HUES6 (cell line): ENCODE results near the gene AAGAB.

Source experiments
- H3K27ac ChIP-seq: 2 replicates; pipeline ENCODE4 v1.7.0; 2013; ENCODE audit warnings: low read depth, mild to moderate bottlenecking, low read length, inconsistent platforms
- H3K27me3 ChIP-seq: 2 replicates; pipeline ENCODE4 v1.6.1; 2013; ENCODE audit warnings: low read length; ENCODE audit not compliant: control insufficient read depth, insufficient read depth
- H3K36me3 ChIP-seq: 2 replicates; pipeline ENCODE4 v1.6.1; 2013; ENCODE audit warnings: low read length; ENCODE audit not compliant: control insufficient read depth, insufficient read depth
- H3K4me1 ChIP-seq: 2 replicates; pipeline ENCODE4 v1.6.1; 2013; ENCODE audit warnings: low read length; ENCODE audit not compliant: control insufficient read depth, insufficient read depth
- H3K4me3 ChIP-seq: 2 replicates; pipeline ENCODE4 v1.5.1; 2013; ENCODE audit warnings: low read depth, low read length
- H3K9ac ChIP-seq: one replicate; pipeline ENCODE4 v1.6.1; 2013; ENCODE audit warnings: mild to moderate bottlenecking, low read length
- H3K9me3 ChIP-seq: 2 replicates; pipeline ENCODE4 v1.6.1; 2013; ENCODE audit warnings: low read depth, low read length; ENCODE audit not compliant: control insufficient read depth, insufficient read depth

The AAGAB gene

DNA sequence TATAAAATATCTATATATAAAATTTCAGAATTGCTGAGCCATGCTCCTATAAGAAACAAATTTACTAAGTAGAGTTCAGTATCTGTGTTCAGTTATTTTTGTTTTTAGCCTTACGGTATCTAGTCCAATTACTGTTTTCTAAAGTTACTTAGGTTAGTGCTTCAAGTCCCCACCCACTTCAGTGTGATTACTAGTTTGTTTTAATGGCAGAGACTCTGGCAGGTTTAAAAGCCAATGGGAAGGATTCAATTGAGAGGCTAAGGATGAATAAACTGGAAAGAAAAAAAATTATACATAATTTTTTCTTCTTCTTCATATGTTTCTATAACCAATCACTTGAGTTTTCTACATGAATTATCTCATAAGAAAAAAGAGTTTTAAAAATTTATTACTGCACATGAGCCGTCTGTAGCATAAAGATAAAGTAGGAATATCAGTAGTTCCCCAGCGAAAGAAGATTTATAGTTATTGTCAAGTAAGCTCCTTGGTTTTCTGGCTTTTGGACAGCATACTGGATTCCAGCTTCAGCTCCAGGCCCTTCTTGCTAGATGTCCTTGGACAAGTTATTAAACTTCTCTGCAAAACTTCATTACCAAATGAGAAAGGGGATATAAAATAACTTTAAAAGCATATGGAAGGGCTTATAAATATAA is 46.8 kb downstream of the AAGAB start:
- Histone ChIP-seq H3K4me1 (no peaks in the 10 kb centered on the region), H3K27ac (no peak overlapping the region), H3K27me3 (no peaks in the 10 kb centered on the region), H3K9me3 (no peaks in the 10 kb centered on the region), H3K9ac (no peak overlapping the region), H3K4me3 (no peak overlapping the region), H3K36me3 (peaks cover 29% of the 10 kb centered on the region)

DNA sequence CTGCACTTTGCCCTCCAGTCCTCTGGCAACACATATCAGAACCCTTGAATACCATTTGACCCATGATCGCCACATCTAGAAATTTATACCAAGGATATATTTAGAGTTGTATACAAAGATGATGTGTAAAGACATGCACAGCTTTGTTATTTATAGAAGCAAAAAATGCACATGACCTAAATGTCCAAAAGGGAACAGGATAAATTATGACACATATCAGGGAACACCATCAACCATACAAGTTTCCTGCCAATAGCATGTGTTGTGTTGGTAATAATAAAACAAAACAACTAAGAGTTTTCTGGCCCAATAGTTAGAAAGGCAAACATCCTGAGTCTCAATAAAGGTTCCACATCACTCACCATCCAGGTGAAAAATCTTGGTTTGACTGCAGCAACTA is 51.5 kb downstream of the AAGAB start:
- H3K4me3 ChIP-seq: no peak overlapping the region
- H3K4me1 ChIP-seq: peaks cover 11% of the 10 kb centered on the region
- no peaks in the 10 kb centered on the region for H3K9me3 ChIP-seq
- no peaks in the 10 kb centered on the region for H3K27me3 ChIP-seq
- peaks cover 39% of the 10 kb centered on the region for H3K36me3 ChIP-seq
- H3K27ac ChIP-seq: no peak overlapping the region
- no peak overlapping the region for H3K9ac ChIP-seq

DNA sequence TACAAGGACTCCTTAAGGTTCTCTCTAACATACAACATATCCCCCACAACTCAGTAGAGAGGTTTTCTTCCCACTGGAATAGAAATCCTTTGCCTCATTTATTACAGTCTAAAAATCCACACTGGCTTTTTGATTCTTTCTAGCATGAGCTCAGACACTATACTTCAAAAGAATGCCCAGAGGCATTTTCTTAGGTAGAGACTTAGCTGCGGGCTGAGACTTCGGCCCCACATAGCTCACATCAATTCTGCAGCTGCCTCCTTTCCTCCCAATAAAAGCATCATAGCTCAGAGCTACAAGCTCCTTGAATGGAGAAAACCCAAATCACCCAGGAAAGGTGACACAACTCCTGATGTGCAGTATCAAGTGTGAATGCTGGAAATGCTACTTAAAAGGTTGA is 52.4 kb downstream of the AAGAB start:
- no peaks in the 10 kb centered on the region for H3K9me3 ChIP-seq
- H3K9ac ChIP-seq: no peak overlapping the region
- H3K4me1 ChIP-seq: peaks cover 11% of the 10 kb centered on the region
- no peak overlapping the region for H3K27ac ChIP-seq
- H3K27me3 ChIP-seq: no peaks in the 10 kb centered on the region
- H3K36me3 ChIP-seq: peaks cover 36% of the 10 kb centered on the region
- H3K4me3 ChIP-seq: no peak overlapping the region

DNA sequence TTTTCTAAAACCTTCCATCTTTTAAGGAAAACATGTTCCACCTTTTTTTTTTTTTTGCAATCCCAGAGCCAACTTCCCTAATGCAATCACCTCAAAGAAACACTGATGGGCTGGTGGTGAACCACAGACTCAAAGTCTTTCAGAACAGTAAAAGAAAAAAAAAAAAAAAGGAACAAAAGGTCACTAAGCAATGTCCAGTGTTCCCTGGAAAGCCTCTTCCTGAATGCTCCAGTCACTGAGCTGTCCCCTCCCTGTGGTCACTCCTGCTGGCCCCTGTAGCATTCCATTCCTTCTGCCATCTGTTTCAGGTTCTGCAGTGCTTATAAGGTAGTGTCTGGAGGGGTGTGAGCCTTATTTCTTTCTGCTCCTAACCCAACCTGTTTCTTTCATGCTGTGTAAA is 53.3 kb downstream of the AAGAB start:
- Histone ChIP-seq H3K27me3 (no peaks in the 10 kb centered on the region), H3K4me1 (peaks cover 11% of the 10 kb centered on the region), H3K27ac (no peak overlapping the region), H3K36me3 (peaks cover 32% of the 10 kb centered on the region), H3K4me3 (no peak overlapping the region), H3K9ac (no peak overlapping the region), H3K9me3 (no peaks in the 10 kb centered on the region)

DNA sequence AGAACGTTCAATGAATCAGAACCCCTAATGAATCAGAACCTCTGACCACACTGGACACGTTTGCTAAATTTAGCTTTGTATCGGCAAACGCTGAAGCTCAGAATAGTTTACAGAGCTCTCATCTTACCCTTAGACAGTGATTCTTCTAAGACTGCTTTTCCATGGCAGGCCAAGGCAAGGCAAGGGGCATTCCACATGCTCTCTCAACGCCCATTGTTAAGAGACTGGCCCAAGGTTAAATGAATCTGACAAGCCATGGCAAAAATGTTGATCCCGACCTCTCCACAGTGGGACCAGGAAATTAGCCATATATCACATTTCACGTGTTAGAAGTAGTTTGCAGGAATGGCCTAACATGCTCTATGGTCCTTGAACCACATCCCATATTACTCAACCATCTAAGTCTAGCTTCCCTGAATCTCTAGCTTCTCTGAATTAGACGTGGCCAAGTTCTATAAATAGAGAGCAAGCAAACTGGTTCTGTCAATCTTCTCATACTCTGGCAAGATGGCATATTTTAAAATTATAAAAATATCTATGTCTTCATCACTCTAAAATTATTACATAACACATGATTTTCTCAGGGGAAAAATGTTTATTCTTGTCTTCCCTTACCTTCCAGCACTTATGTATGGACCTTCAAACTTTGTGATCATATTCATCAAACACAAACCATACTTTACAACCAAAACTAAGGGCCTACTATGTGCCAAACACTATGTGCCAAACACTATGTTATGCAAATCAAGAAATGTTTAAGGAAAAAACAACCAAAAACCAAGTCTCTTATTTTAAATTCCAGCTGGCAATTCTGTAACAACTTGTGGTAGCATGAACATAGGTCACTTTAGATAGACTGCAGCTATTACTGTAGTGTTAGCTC is 54.3 kb downstream of the AAGAB start:
- Histone ChIP-seq H3K36me3 (peaks cover 24% of the 10 kb centered on the region), H3K9me3 (no peaks in the 10 kb centered on the region), H3K27me3 (no peaks in the 10 kb centered on the region), H3K9ac (no peak overlapping the region), H3K4me1 (peaks cover 11% of the 10 kb centered on the region), H3K27ac (no peak overlapping the region), H3K4me3 (no peak overlapping the region)

DNA sequence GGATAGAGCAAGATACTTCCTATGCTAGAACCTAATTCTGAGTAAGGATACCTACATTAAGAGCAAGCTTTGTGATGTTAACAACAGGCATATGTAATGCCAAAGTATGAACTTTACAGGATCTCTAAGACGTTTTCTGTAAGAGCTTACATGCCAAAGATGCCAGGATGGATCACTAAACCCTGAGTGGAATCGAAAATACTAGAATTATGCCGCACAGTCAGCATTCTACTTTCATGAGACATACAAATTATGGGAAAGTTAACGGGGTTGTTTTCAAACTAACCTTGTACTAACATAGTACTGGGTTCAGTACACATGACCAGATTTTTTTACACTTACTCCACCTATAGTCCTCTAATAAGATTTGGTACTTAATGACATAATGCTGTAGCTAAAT is 55.1 kb downstream of the AAGAB start:
- Histone ChIP-seq H3K36me3 (peaks cover 27% of the 10 kb centered on the region), H3K4me1 (peaks cover 11% of the 10 kb centered on the region), H3K27me3 (no peaks in the 10 kb centered on the region), H3K27ac (no peak overlapping the region), H3K4me3 (no peak overlapping the region), H3K9me3 (no peaks in the 10 kb centered on the region), H3K9ac (no peak overlapping the region)

DNA sequence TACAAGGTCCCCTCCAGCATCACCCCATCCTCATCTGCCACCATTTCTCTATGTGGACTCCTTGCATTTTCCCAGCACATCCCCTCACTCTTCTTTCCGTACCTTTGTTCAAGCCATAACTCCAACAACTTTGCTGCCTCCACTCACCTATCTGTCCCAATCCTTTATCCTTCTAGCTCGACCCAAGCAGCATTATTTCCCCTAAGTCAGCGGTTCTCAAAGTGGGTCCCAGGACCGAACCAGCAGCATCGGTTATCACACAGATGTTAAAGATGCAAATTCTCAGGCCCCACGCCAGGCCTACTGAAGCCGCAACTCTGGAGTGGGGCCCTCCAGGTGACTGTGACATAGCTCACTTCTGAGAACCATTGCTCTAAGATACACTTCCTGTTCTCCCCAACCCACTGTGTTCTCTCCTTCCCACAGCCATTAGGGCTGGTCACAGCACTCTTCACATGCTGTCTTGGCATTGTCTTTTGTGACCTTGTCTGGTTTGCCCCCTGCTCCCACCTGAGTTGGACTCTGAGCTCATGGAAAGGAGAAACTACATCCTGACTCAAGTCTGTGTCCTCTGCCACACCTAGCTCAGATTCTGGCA is 56.2 kb downstream of the AAGAB start:
- Histone ChIP-seq H3K4me1 (peaks cover 11% of the 10 kb centered on the region), H3K4me3 (no peak overlapping the region), H3K9ac (no peak overlapping the region), H3K27me3 (no peaks in the 10 kb centered on the region), H3K27ac (no peak overlapping the region), H3K36me3 (peaks cover 32% of the 10 kb centered on the region), H3K9me3 (no peaks in the 10 kb centered on the region)

DNA sequence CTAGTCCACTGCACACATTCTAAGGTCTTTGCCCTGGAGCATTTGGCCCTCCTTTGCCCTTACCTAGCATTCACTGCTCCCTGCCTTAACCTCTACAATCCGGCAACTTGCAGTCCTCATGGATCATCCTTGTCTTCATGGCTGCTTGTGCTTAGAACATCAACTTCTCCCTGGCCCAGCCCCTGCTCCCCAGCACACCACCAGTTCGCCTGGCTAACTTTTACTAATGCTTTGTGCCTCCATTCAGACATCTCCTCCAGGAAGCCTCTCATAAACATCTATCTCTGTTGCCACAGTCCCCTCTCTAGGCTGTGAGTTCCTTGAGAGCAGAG is 57.1 kb downstream of the AAGAB start:
- Histone ChIP-seq H3K27ac (no peak overlapping the region), H3K9ac (no peak overlapping the region)

DNA sequence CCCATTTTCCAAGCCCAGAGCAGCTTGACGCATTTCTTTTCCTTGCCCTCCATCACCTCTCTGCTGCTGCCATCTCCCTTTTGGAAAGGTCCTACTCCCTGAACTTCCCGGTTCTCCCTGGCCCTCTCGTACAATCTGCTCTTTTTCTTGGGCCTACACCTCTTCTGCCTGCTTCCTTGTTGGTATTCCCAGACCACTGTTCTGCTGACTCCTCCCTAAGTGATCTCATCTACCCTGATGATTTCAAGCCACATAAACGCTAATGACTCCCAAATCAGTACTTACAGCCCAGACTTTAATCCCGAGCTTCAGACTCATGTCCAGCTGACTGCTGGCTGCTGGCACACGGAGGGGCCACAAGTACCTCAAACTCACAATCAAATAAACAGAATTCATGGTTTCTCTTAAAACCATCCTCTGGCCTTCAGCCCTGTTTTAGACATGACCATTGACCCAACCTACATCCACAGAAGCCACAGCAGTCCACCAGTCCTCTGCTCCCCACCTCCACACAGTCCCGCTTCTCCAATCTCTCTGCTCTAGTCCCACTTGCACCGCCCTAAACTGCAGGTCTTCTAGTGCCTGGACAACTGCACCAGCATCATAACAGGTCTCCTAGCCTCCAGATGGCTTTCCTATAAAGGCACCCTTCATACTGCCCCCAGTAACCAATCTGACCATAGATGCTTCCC is 57.6 kb downstream of the AAGAB start:
- Histone ChIP-seq H3K27ac (no peak overlapping the region), H3K9me3 (no peaks in the 10 kb centered on the region), H3K36me3 (peaks cover 38% of the 10 kb centered on the region), H3K4me1 (peaks cover 11% of the 10 kb centered on the region), H3K27me3 (no peaks in the 10 kb centered on the region), H3K9ac (no peak overlapping the region), H3K4me3 (no peak overlapping the region)

More for the DNA sequence above, 57.1 kb downstream of the AAGAB start:
- peaks cover 37% of the 10 kb centered on the region for H3K36me3 ChIP-seq
- no peaks in the 10 kb centered on the region for H3K9me3 ChIP-seq
- H3K4me3 ChIP-seq: no peak overlapping the region
- no peaks in the 10 kb centered on the region for H3K27me3 ChIP-seq
- H3K4me1 ChIP-seq: peaks cover 11% of the 10 kb centered on the region

DNA sequence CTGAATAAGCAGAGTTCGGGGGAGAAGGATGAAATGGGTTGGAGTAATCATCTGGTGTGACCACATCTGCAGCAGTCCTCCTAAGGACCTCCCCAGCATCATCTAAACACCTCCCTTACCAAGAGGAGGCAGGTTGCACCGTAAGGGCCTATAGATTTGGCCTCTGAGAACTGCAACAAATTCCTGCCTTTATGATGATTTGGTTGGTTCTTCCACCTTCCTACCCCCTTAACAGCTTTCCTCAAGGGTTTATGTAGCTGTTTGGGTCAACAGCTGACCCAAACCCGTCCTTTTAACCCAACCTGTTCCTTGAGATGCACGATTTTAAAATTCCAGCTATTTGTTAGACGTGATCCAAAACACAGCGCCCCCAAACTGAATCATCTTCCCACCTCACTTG is 58.2 kb downstream of the AAGAB start:
- H3K27me3 ChIP-seq: no peaks in the 10 kb centered on the region
- no peak overlapping the region for H3K4me3 ChIP-seq
- H3K36me3 ChIP-seq: peaks cover 37% of the 10 kb centered on the region
- H3K27ac ChIP-seq: no peak overlapping the region
- H3K4me1 ChIP-seq: peaks cover 11% of the 10 kb centered on the region
- H3K9ac ChIP-seq: no peak overlapping the region
- no peaks in the 10 kb centered on the region for H3K9me3 ChIP-seq

DNA sequence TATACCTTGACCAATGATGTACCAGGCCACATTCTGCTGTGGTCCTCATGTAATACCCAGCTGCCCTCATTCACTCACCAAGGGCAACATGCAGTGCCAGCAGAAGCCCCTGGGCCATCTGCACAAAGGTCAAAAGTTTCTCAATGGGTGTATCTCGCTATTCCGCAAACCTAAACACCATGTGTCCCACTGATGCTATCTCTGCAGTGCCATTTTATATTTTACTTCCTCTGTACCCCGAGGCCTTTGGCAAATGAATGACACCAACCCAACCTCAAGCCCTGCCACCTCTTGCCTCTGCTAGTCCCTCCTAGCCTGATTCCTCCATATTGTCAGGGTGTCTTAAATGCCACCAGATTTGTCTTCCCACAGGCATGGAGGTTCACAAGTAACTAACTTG is 59.2 kb downstream of the AAGAB start:
- no peaks in the 10 kb centered on the region for H3K9me3 ChIP-seq
- H3K4me1 ChIP-seq: peaks cover 11% of the 10 kb centered on the region
- no peak overlapping the region for H3K4me3 ChIP-seq
- no peaks in the 10 kb centered on the region for H3K27me3 ChIP-seq
- peaks cover 42% of the 10 kb centered on the region for H3K36me3 ChIP-seq
- no peak overlapping the region for H3K9ac ChIP-seq
- no peak overlapping the region for H3K27ac ChIP-seq
